Measurements from ENCODE around the gene ZNF532.

Gene ZNF532

DNA sequence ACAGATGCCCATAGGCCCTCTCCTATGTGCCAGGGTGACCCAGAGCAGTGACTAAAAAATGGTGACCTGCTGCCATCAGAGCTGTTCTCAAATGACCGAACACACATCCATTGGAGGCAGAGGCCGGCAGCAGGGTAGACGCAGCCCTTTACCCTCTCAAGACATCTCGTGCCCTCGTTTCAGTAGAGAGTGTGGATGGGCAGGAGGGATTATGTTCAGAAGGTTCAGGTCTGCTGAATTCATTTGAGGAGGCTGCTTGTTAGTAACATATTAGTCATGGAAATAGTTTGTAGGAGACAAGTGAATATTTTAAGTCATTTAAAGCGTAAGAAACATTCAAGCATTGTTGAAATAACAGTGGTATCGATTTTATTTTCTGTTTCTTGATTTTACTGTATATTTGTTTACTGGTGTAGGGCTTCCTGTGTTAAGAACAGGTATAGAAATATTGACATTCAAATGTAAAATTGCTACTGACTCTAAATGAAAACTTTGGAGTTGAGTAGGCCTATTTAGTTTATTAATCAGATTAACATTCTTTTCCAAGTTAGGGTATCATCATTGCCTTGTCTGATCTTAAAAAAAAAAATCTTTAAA, 82.6 kb downstream of the ZNF532 start:
- no peaks in the 10 kb centered on the region for H3K4me1 ChIP-seq (ENCODE audit: insufficient read depth, low read length)
- TF ChIP-seq, protein P1, sequence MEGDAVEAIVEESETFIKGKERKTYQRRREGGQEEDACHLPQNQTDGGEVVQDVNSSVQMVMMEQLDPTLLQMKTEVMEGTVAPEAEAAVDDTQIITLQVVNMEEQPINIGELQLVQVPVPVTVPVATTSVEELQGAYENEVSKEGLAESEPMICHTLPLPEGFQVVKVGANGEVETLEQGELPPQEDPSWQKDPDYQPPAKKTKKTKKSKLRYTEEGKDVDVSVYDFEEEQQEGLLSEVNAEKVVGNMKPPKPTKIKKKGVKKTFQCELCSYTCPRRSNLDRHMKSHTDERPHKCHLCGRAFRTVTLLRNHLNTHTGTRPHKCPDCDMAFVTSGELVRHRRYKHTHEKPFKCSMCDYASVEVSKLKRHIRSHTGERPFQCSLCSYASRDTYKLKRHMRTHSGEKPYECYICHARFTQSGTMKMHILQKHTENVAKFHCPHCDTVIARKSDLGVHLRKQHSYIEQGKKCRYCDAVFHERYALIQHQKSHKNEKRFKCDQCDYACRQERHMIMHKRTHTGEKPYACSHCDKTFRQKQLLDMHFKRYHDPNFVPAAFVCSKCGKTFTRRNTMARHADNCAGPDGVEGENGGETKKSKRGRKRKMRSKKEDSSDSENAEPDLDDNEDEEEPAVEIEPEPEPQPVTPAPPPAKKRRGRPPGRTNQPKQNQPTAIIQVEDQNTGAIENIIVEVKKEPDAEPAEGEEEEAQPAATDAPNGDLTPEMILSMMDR (IDR thresholded peaks at IDR 0.05; ENCODE audit: borderline replicate concordance, extremely low read depth, low read length, poor library complexity, severe bottlenecking): no peak
- no peak for TF ChIP-seq EZH2 (IDR thresholded peaks at IDR 0.05; ENCODE audit: borderline replicate concordance, low read depth, low read length, severe bottlenecking)
- H3K4me3 ChIP-seq (ENCODE audit: low read depth in 1 of 2, low read length in 2 of 2): no peak overlapping the region
- no peaks in the 10 kb centered on the region for H3K9me3 ChIP-seq (ENCODE audit: insufficient read depth, low read length, severe bottlenecking)
- H2AFZ ChIP-seq (ENCODE audit: low read depth, low read length): no peak overlapping the region
- no peak for ATAC-seq (ENCODE audit: insufficient read depth, low read depth)
- H3K36me3 ChIP-seq (ENCODE audit: insufficient read depth, low read length): no peaks in the 10 kb centered on the region
- H4K20me1 ChIP-seq (ENCODE audit: insufficient read depth, low read length): no peaks in the 10 kb centered on the region
- H3K9ac ChIP-seq (ENCODE audit: low read depth, low read length): no peak overlapping the region
- DNase-seq: no peak
- no peak overlapping the region for H3K4me2 ChIP-seq (ENCODE audit: insufficient read depth, low read length)
- no peaks in the 10 kb centered on the region for H3K79me2 ChIP-seq (ENCODE audit: insufficient read depth, low read length)
- peaks cover 12% of the 10 kb centered on the region for H3K27me3 ChIP-seq (ENCODE audit: insufficient read depth, low read length, poor library complexity)
- H3K27ac ChIP-seq (ENCODE audit: low read length): no peak overlapping the region

- Histone ChIP-seq H3K4me2 (ENCODE audit: insufficient read depth, low read length) (no peak overlapping the region), H3K4me1 (ENCODE audit: insufficient read depth, low read length) (no peaks in the 10 kb centered on the region), H3K27ac (ENCODE audit: low read length) (no peak overlapping the region), H3K79me2 (ENCODE audit: insufficient read depth, low read length) (no peaks in the 10 kb centered on the region), H4K20me1 (ENCODE audit: insufficient read depth, low read length) (no peaks in the 10 kb centered on the region), H3K9me3 (ENCODE audit: insufficient read depth, low read length, severe bottlenecking) (no peaks in the 10 kb centered on the region), H3K4me3 (ENCODE audit: low read depth in 1 of 2, low read length in 2 of 2) (no peak overlapping the region), H2AFZ (ENCODE audit: low read depth, low read length) (no peak overlapping the region), H3K9ac (ENCODE audit: low read depth, low read length) (no peak overlapping the region), H3K27me3 (ENCODE audit: insufficient read depth, low read length, poor library complexity) (peaks cover 18% of the 10 kb centered on the region), H3K36me3 (ENCODE audit: insufficient read depth, low read length) (no peaks in the 10 kb centered on the region)
- DNase-seq: no peak
- no peak for ATAC-seq (ENCODE audit: insufficient read depth, low read depth)
- TF ChIP-seq, protein P1 (IDR thresholded peaks at IDR 0.05; ENCODE audit: borderline replicate concordance, extremely low read depth, low read length, poor library complexity, severe bottlenecking): no peak
- no peak for TF ChIP-seq EZH2 (IDR thresholded peaks at IDR 0.05; ENCODE audit: borderline replicate concordance, low read depth, low read length, severe bottlenecking)
Measured at GRCh38 chr18:58949031-58949430, 84.4 kb downstream of the ZNF532 start.

GRCh38 chr18:58951986-58952702, 87.5 kb downstream of the ZNF532 start:
- ATAC-seq (ENCODE audit: insufficient read depth, low read depth) (no peak), DNase-seq (no peak)
- Histone ChIP-seq H3K9ac (ENCODE audit: low read depth, low read length) (no peak overlapping the region), H3K27me3 (ENCODE audit: insufficient read depth, low read length, poor library complexity) (peaks cover 13% of the 10 kb centered on the region), H3K4me2 (ENCODE audit: insufficient read depth, low read length) (no peak overlapping the region), H3K9me3 (ENCODE audit: insufficient read depth, low read length, severe bottlenecking) (no peaks in the 10 kb centered on the region), H3K27ac (ENCODE audit: low read length) (no peak overlapping the region), H3K36me3 (ENCODE audit: insufficient read depth, low read length) (no peaks in the 10 kb centered on the region), H2AFZ (ENCODE audit: low read depth, low read length) (no peak overlapping the region), H3K4me3 (ENCODE audit: low read depth in 1 of 2, low read length in 2 of 2) (no peak overlapping the region), H4K20me1 (ENCODE audit: insufficient read depth, low read length) (no peaks in the 10 kb centered on the region), H3K79me2 (ENCODE audit: insufficient read depth, low read length) (no peaks in the 10 kb centered on the region), H3K4me1 (ENCODE audit: insufficient read depth, low read length) (no peaks in the 10 kb centered on the region)
- TF ChIP-seq, protein P1 (IDR thresholded peaks at IDR 0.05; ENCODE audit: borderline replicate concordance, extremely low read depth, low read length, poor library complexity, severe bottlenecking): no peak

Data from DND-41 (cell line).